ENCODE results near the gene CDC40. TPM values are rescaled to one million over a fixed set of nuclear protein-coding genes. Genes with fewer than 3 reads are reported as not detected.
"Not testable (repeated sequence)": the region's sequence is repeated elsewhere in the genome, so short reads cannot be mapped to it uniquely, and the experiment has no call there.

Gene CDC40
- total and polyA plus RNA-seq, 10 donors = 12.5 to 38.1 (median 29.9) TPM

GRCh38 chr6:110232450-110232849, 52.2 kb downstream of the CDC40 start:
- peak overlapping the region in 1 of 8 donors; percentile 42 for H3K27ac ChIP-seq
- H3K4me1 ChIP-seq = peaks cover 10 to 23% (median 15%) of the 10 kb centered on the region in 6 donors
- TF ChIP-seq CTCF (IDR thresholded peaks at IDR 0.05 in 8 of 11, conservative IDR thresholded peaks at IDR 0.05 in 3 of 11) (no peak), POLR2AphosphoS5 (IDR thresholded peaks at IDR 0.05) (no peak), POLR2A (IDR thresholded peaks at IDR 0.05) (no peak)
- no peak overlapping the region for H3K4me3 ChIP-seq
- no peaks in the 10 kb centered on the region for H3K9me3 ChIP-seq
- WGBS, 5 donors = 70 to 90% (median 84%) methylated on average over 2 of the region's 2 CpGs
- peaks cover 0 to 53% (median 22%) of the 10 kb centered on the region in 6 donors for H3K36me3 ChIP-seq
- H3K27me3 ChIP-seq (replicated peaks in 1 of 7) = no peaks in the 10 kb centered on the region
- intact Hi-C loops (cut with DNase I; ENCODE audit: low total_unique reads) = no loop called here
- DNase-seq = no peak

- H3K9me3 ChIP-seq = no peaks in the 10 kb centered on the region
- no peaks in the 10 kb centered on the region for H3K27me3 ChIP-seq (replicated peaks in 1 of 7)
- no peak for DNase-seq
- no peak overlapping the region for H3K4me3 ChIP-seq
- H3K36me3 ChIP-seq = peaks cover 0 to 44% (median 11%) of the 10 kb centered on the region in 6 donors
- intact Hi-C loops (cut with DNase I; ENCODE audit: low total_unique reads) = no loop called here
- H3K27ac ChIP-seq = peak overlapping the region in 5 of 8 donors; percentile 27 to 56 (median 38)
- TF ChIP-seq POLR2AphosphoS5 (IDR thresholded peaks at IDR 0.05) = no peak
- TF ChIP-seq CTCF (IDR thresholded peaks at IDR 0.05 in 8 of 11, conservative IDR thresholded peaks at IDR 0.05 in 3 of 11) = no peak
- TF ChIP-seq POLR2A (IDR thresholded peaks at IDR 0.05) = no peak
- peaks cover 10 to 23% (median 15%) of the 10 kb centered on the region in 6 donors for H3K4me1 ChIP-seq
- 90 to 97% (median 93%) methylated on average over 2 of the region's 2 CpGs for WGBS, 5 donors
Observed at GRCh38 chr6:110233770-110234374, 53.6 kb downstream of the CDC40 start.

GRCh38 chr6:110236007-110236406, 55.8 kb downstream of the CDC40 start:
- DNase-seq; intact Hi-C loops (cut with DNase I; ENCODE audit: low total_unique reads); H3K4me3 ChIP-seq; H3K9me3 ChIP-seq; H3K27ac ChIP-seq; H3K27me3 ChIP-seq (replicated peaks in 1 of 7): not testable (repeated sequence)
- H3K4me1 ChIP-seq = peaks cover 10 to 23% (median 15%) of the 10 kb centered on the region in 6 donors
- whole genome bisulfite sequencing, 5 donors = 96 to 100% (median 97%) methylated on average over 1 of the region's 1 CpG
- peaks cover 0 to 26% (median 0%) of the 10 kb centered on the region in 6 donors for H3K36me3 ChIP-seq

- Histone ChIP-seq H3K36me3 (peaks cover 0 to 19% (median 0%) of the 10 kb centered on the region in 6 donors), H3K4me1 (peaks cover 0 to under 1% (median 0%) of the 10 kb centered on the region in 6 donors), H3K27ac (no peak overlapping the region), H3K27me3 (replicated peaks in 1 of 7) (no peaks in the 10 kb centered on the region), H3K9me3 (no peaks in the 10 kb centered on the region), H3K4me3 (no peak overlapping the region)
- no peak for TF ChIP-seq POLR2AphosphoS5 (IDR thresholded peaks at IDR 0.05)
- TF ChIP-seq CTCF (IDR thresholded peaks at IDR 0.05 in 8 of 11, conservative IDR thresholded peaks at IDR 0.05 in 3 of 11) = no peak
- TF ChIP-seq POLR2A (IDR thresholded peaks at IDR 0.05) = no peak
- no peak for DNase-seq
- 89 to 96% (median 94%) methylated on average over 1 of the region's 1 CpG for WGBS, 5 donors
- intact Hi-C loops (cut with DNase I; ENCODE audit: low total_unique reads) = no loop called here
Observed at GRCh38 chr6:110239526-110240274, 59.5 kb downstream of the CDC40 start.

GRCh38 chr6:110244621-110245020, 64.4 kb downstream of the CDC40 start:
- intact Hi-C loops (cut with DNase I; ENCODE audit: low total_unique reads); H3K27me3 ChIP-seq (replicated peaks in 1 of 7); DNase-seq; H3K36me3 ChIP-seq; H3K9me3 ChIP-seq; H3K27ac ChIP-seq; H3K4me3 ChIP-seq; H3K4me1 ChIP-seq: not testable (repeated sequence)
- WGBS, 5 donors = 91 to 95% (median 92%) methylated on average over 3 of the region's 3 CpGs
